Fibroblast of pulmonary artery (primary cell): ENCODE data around the gene GPR33.

Source experiments
- DNase-seq: peaks from one replicate; pipeline ENCODE4 v3.0.0-alpha.2; 2010; ENCODE audit warnings: low read depth
- H3K4me3 ChIP-seq: replicated peaks from 2 replicates; pipeline ENCODE4 v1.5.1; 2011; ENCODE audit warnings: low read depth, mild to moderate bottlenecking, control low read depth, low read length, moderate library complexity
- TF ChIP-seq, protein P1 (sequence below): IDR thresholded peaks from 2 replicates; pipeline ENCODE4 v1.5.1; 2011; ENCODE audit warnings: mild to moderate bottlenecking, control low read depth, low read length, inconsistent platforms; ENCODE audit errors: missing control alignments

GPR33 gene

GRCh38 chr14:31487886-31488285 lies at the start of gene GPR33:
GPR33 (minus strand) TSS chr14:31488039; CDS start chr14:31483965, 4,074 bp downstream.
- no peak within 1 kb of the TSS for H3K4me3 ChIP-seq
- DNase-seq: no peak
- TF ChIP-seq, protein P1, sequence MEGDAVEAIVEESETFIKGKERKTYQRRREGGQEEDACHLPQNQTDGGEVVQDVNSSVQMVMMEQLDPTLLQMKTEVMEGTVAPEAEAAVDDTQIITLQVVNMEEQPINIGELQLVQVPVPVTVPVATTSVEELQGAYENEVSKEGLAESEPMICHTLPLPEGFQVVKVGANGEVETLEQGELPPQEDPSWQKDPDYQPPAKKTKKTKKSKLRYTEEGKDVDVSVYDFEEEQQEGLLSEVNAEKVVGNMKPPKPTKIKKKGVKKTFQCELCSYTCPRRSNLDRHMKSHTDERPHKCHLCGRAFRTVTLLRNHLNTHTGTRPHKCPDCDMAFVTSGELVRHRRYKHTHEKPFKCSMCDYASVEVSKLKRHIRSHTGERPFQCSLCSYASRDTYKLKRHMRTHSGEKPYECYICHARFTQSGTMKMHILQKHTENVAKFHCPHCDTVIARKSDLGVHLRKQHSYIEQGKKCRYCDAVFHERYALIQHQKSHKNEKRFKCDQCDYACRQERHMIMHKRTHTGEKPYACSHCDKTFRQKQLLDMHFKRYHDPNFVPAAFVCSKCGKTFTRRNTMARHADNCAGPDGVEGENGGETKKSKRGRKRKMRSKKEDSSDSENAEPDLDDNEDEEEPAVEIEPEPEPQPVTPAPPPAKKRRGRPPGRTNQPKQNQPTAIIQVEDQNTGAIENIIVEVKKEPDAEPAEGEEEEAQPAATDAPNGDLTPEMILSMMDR: no peak

DNA sequence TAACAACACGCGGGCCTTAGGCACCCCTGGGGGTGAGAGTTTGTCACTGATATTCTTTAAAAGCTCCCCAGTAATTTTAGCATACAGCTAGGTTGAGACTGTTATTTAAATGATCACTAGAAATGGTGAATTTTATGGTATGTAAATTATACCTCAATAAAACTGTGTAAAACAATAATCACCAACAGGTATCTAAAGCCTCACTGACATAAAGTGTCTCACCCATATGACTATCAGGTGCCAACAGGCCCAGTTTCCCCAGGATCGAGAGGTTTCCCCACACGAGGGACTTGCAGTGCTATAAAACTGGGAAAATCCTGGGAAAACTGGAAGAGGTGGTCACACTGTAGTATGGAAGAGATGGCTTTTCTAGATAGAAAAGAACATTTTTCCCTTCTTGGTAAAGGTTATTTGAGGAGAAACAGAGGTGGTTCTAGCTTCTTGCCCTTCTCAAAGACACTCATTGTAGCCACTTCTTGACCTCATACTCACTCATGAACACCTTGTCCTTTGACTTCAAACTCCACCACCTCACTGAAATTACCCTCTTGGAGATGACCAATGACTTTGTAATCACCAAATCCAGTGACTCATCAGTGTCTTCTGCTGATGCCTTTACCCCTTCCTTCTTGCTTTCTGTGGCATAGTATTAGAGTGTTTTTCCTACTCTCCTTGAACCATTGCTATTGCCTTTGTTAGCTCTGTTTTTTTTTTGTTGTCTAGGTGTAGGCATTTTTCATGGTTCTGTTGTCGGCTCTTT lies 48.5 kb upstream of the GPR33 start:
- no peak for DNase-seq
- H3K4me3 ChIP-seq: no peak overlapping the region
- TF ChIP-seq, protein P1: no peak

DNA sequence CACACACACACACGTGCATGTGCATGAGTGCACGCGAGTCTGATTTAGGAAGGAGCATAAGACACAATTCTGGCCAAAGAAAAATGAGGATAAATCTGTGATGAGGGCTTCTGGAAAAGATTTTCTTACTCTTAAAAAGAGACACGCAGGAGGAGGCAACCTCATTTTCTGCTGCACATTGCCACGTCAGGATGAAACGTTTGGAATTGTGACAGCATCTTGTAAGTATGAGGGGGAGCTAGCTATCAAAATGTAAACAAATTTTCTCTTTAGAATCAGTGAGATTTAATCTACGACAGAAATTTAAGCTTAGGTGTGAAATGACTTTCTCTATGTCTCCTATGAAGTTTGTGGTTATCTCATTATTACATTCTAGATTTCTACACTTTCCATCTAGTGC lies 42.3 kb upstream of the GPR33 start:
- H3K4me3 ChIP-seq: no peak overlapping the region
- peak; percentile 17 for DNase-seq
- TF ChIP-seq, protein P1: no peak

DNA sequence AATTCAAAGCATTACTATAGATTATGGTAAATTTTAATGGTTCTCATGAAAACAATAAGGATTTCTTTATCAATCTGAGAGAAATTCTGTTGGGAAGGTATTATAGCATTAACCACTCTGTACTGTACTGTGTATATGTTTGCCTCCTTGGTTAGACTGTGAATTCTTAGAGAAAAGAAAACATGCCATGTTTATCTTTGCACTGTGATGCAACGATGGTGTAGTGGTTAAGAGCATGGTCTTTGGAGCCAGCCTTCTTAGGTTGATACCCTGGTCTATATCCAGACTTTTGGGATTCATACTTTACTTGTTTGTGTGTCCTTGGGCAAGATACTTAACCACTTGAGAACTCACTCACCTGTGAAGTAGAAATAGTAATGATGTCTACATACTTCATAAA lies 41.2 kb upstream of the GPR33 start:
- TF ChIP-seq, protein P1: no peak
- peak; percentile 10 for DNase-seq

GRCh38 chr14:31527546-31527945 lies 39.7 kb upstream of the GPR33 start:
- H3K4me3 ChIP-seq: no peak overlapping the region
- DNase-seq: no peak
- TF ChIP-seq, protein P1: no peak

More for the DNA sequence above, 41.2 kb upstream of the GPR33 start:
- H3K4me3 ChIP-seq: no peak overlapping the region

GRCh38 chr14:31527087-31527486 lies 39.2 kb upstream of the GPR33 start:
- no peak for DNase-seq
- H3K4me3 ChIP-seq: no peak overlapping the region
- TF ChIP-seq, protein P1: no peak

DNA sequence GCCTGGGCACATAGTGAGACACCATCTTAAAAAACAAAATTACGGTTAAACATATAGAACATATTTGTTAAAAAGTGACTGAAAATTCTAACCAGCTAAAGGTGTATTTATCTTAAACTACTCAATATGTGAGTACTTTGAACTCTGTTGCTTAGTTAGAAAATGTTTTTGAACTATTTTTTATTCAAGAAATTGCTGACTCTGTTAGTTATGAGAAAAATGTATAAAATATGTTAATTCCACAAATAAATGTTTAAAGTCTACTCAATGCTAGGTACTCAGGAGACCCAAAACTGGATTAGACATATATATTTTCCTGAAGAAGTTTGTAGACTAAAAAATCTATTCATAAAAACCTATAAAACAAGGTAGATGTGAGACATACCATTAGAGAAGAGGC lies 23.0 kb upstream of the GPR33 start:
- TF ChIP-seq, protein P1: no peak
- DNase-seq: no peak
- H3K4me3 ChIP-seq: no peak overlapping the region
